ENCODE data around the gene MT1X. TPM values are rescaled to one million over a fixed set of nuclear protein-coding genes. Genes with fewer than 3 reads are reported as not detected.

Gene MT1X
- total RNA-seq, 2 donors from 2014 or later: 268 to 697 TPM

DNA sequence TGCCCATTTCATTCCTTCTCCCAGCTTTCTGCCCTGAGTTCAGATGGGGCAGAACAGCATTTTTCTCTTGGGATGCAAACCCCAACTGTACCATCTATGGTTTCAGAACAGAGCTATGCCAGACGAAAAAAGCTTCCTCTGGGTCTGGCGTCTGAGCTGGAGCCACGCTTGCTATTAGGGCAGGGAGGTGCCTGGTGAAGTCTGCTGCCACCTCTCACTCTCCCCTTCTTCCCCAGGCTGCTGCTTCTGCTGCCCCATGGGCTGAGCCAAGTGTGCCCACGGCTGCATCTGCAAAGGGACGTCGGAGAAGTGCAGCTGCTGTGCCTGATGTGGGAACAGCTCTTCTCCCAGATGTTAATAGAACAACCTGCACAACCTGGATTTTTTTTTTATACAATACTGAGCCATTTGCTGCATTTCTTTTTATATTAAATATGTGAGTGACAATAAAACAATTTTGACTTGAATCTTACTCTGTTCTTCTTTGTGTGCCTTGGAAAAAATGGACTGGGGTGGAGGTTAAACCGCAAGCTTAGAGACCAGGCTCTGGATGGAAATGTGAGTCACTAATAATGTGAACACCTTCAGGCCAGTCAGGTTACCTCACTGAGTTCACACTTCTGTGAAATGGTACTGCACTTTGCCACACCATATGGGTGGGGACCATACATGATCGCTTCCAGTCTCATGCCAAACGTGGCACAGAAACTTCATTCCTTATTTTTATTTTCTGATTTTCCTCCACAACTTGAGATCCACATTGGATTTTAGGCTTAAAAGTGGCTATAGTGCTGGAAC, 45.5 kb upstream of the MT1X start:
- Histone ChIP-seq H3K27ac (no peak overlapping the region), H3K4me3 (no peak overlapping the region), H3K4me1 (replicated peaks) (no peaks in the 10 kb centered on the region), H3K36me3 (no peaks in the 10 kb centered on the region), H3K27me3 (replicated peaks; ENCODE audit: insufficient read depth) (peaks cover 4% of the 10 kb centered on the region), H3K9me3 (no peaks in the 10 kb centered on the region)
- intact Hi-C loops (cut with DNase I): no loop called here
- WGBS: 74% methylated on average over 9 of the region's 9 CpGs
- no peak for DNase-seq (ENCODE audit: low spot score)
- TF ChIP-seq POLR2AphosphoS5 (IDR thresholded peaks at IDR 0.05) (no peak), POLR2A (IDR thresholded peaks at IDR 0.05) (no peak)
- TF ChIP-seq, protein P1, sequence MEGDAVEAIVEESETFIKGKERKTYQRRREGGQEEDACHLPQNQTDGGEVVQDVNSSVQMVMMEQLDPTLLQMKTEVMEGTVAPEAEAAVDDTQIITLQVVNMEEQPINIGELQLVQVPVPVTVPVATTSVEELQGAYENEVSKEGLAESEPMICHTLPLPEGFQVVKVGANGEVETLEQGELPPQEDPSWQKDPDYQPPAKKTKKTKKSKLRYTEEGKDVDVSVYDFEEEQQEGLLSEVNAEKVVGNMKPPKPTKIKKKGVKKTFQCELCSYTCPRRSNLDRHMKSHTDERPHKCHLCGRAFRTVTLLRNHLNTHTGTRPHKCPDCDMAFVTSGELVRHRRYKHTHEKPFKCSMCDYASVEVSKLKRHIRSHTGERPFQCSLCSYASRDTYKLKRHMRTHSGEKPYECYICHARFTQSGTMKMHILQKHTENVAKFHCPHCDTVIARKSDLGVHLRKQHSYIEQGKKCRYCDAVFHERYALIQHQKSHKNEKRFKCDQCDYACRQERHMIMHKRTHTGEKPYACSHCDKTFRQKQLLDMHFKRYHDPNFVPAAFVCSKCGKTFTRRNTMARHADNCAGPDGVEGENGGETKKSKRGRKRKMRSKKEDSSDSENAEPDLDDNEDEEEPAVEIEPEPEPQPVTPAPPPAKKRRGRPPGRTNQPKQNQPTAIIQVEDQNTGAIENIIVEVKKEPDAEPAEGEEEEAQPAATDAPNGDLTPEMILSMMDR (IDR thresholded peaks at IDR 0.05): no peak

GRCh38 chr16:56637814-56638750, 44.2 kb upstream of the MT1X start, which contains the start of gene MT1A:
TSS of gene MT1A (plus strand) at chr16:56638666. CDS start at chr16:56638739, 73 bp downstream.
- intact Hi-C loops (cut with DNase I): no loop called here
- no peaks in the 10 kb centered on the region for H3K36me3 ChIP-seq
- TF ChIP-seq POLR2A (IDR thresholded peaks at IDR 0.05) (peak; percentile 28), POLR2AphosphoS5 (IDR thresholded peaks at IDR 0.05) (peak; percentile 25)
- TF ChIP-seq, protein P1 (IDR thresholded peaks at IDR 0.05): no peak
- no peak within 1 kb of the TSS for H3K27ac ChIP-seq
- H3K9me3 ChIP-seq: no peaks in the 10 kb centered on the region
- no peaks in the 10 kb centered on the region for H3K4me1 ChIP-seq (replicated peaks)
- peak; percentile 30 for DNase-seq (ENCODE audit: low spot score)
- H3K4me3 ChIP-seq: peak within 1 kb of the TSS; percentile 12 to 30
- H3K27me3 ChIP-seq (replicated peaks; ENCODE audit: insufficient read depth): peaks cover 4% of the 10 kb centered on the region
- WGBS: 15% methylated on average over 68 of the region's 68 CpGs

DNA sequence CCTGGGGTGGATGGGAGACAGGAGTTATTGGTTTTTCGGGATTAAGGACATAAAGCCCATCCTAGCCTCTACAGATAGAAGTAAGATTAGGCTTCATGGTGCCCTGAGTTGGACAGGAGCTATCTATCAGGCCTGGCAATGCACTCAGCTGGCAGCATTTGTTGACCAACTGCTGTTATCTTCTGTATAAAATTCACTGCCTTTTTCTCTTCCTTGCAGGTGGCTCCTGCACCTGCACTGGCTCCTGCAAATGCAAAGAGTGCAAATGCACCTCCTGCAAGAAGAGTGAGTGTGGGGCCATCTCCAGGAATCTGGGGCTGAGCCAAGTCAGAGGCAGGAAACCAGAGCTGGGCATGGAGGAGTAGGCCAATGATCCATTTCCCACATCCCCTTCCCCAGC, 43.2 kb upstream of the MT1X start:
- no peaks in the 10 kb centered on the region for H3K9me3 ChIP-seq
- no peak overlapping the region for H3K27ac ChIP-seq
- intact Hi-C loops (cut with DNase I): no loop called here
- TF ChIP-seq POLR2A (IDR thresholded peaks at IDR 0.05) (no peak), POLR2AphosphoS5 (IDR thresholded peaks at IDR 0.05) (no peak)
- TF ChIP-seq, protein P1 (IDR thresholded peaks at IDR 0.05): no peak
- DNase-seq (ENCODE audit: low spot score): no peak
- H3K27me3 ChIP-seq (replicated peaks; ENCODE audit: insufficient read depth): peaks cover 4% of the 10 kb centered on the region
- H3K4me3 ChIP-seq: no peak overlapping the region
- no peaks in the 10 kb centered on the region for H3K36me3 ChIP-seq
- H3K4me1 ChIP-seq (replicated peaks): peaks cover 4% of the 10 kb centered on the region
- WGBS: 71% methylated on average over 1 of the region's 1 CpG

DNA sequence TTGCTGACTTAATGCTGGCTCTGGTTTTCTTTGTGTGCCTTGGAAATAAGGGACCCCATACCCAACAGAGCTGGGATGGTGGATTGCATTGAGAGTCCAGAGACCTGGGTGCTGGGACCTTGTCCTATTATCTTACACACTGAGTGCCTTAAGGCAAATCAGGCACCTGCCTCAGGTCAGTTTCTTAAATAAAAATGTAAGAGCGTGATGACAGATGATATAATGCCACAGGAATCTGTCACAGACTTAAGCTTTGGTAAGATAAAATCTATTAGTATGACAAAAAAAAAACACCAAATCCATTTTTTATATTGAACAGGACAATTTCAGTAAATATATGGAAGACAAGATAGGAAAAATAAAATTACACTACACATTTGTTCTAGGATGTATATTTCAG, 42.2 kb upstream of the MT1X start:
- TF ChIP-seq POLR2AphosphoS5 (IDR thresholded peaks at IDR 0.05) (no peak), POLR2A (IDR thresholded peaks at IDR 0.05) (no peak)
- TF ChIP-seq, protein P1 (IDR thresholded peaks at IDR 0.05): no peak
- Histone ChIP-seq H3K4me3 (no peak overlapping the region), H3K36me3 (no peaks in the 10 kb centered on the region), H3K4me1 (replicated peaks) (peaks cover 4% of the 10 kb centered on the region), H3K9me3 (no peaks in the 10 kb centered on the region), H3K27me3 (replicated peaks; ENCODE audit: insufficient read depth) (peaks cover 4% of the 10 kb centered on the region), H3K27ac (no peak overlapping the region)
- 74% methylated on average over 1 of the region's 1 CpG for WGBS
- intact Hi-C loops (cut with DNase I): no loop called here
- DNase-seq (ENCODE audit: low spot score): no peak
